HepG2 (cell line): ENCODE data around the gene NMUR1. TPM values are rescaled to one million over a fixed set of nuclear protein-coding genes. Genes with fewer than 3 reads are reported as not detected.

ENCODE experiments used
- ATAC-seq: fragments of 200-7000 bp; cut with Tn5 transposase; 3 replicates; pipeline ENCODE4 v1.9.1; 2020; ENCODE audit warnings: mild to moderate bottlenecking, moderate library complexity
- BruUV-seq: library from RNA; stranded (reverse); fragments of 400-500 nt; replicated peaks from 2 replicates; lab custom pipeline; 2021; lab: Mats Ljungman, UMichigan
- CTCF ChIA-PET: fragments of 300-600 bp; formaldehyde crosslinking; extraction: SDS; loops from one replicate; lab custom pipeline; 2021; ENCODE audit warnings: low total read pairs, inconsistent platforms, low intra/inter-chr PET ratio; lab: Yijun Ruan, JAX
- POLR2A ChIA-PET: fragments of 350-600 bp; sonication (Branson Sonifier 250); formaldehyde crosslinking; loops from one replicate; lab custom pipeline; 2020; ENCODE audit warnings: antibody characterized with exemption, inconsistent platforms; lab: Yijun Ruan, JAX
- DNase-seq: peaks from one replicate; pipeline ENCODE4 v3.0.0-alpha.2; 2015; ENCODE audit warnings: low spot score
- FAIRE-seq: peaks from 3 replicates; lab custom pipeline; 2011; peaks lifted over from hg19 to GRCh38; lab: Jason Lieb, UNC
- H2AFZ ChIP-seq: one replicate; pipeline ENCODE4 v1.6.1; 2011; ENCODE audit warnings: low read length, inconsistent platforms
- H3K27ac ChIP-seq: fragments of 300-600 bp; 3 replicates; pipeline ENCODE4 v1.8.0; 2011; ENCODE audit warnings: mixed run types, mild to moderate bottlenecking, mixed read lengths, low read length, inconsistent platforms; ENCODE audit not compliant: insufficient read depth; ENCODE audit errors: extremely low read length
- H3K27me3 ChIP-seq, 2 experiments: fragments of 200-600 bp in 1 of 2; 2 replicates in 1 of 2; 3 replicates in 1 of 2; pipeline versions ENCODE4 v1.6.0 to v1.8.0; 2011; ENCODE audit warnings: low read length in 2 of 2, mild to moderate bottlenecking in 2 of 2, moderate library complexity in 2 of 2, inconsistent platforms in 1 of 2; ENCODE audit not compliant: insufficient read depth in 2 of 2, control insufficient read depth in 1 of 2
- H3K36me3 ChIP-seq, 2 experiments: fragments of 200-600 bp in 1 of 2; replicated peaks in 1 of 2; 2 replicates in 1 of 2; 3 replicates in 1 of 2; pipeline versions ENCODE4 v1.5.1 to v1.8.0; 2011; ENCODE audit warnings: low read length in 2 of 2, inconsistent platforms in 1 of 2; ENCODE audit not compliant: insufficient read depth in 2 of 2, control insufficient read depth in 1 of 2
- H3K4me1 ChIP-seq: 2 replicates; pipeline ENCODE4 v1.5.1; 2012; ENCODE audit warnings: low read length, inconsistent platforms; ENCODE audit not compliant: insufficient read depth
- H3K4me2 ChIP-seq: 2 replicates; pipeline ENCODE4 v1.6.0; 2011; ENCODE audit warnings: low read depth, low read length, inconsistent platforms
- H3K4me3 ChIP-seq, 3 experiments: fragments of 200-600 bp in 1 of 3; sonication (generic), shearing (Covaris generic) in 1 of 3; replicated peaks in 1 of 3; 2 replicates each; pipeline ENCODE4 v1.5.1; 2011 to 2016; ENCODE audit warnings: low read length in 3 of 3, inconsistent platforms in 2 of 3, low read depth in 2 of 3, mild to moderate bottlenecking in 2 of 3, control low read depth in 1 of 3, mixed read lengths in 1 of 3; ENCODE audit not compliant: insufficient read depth in 1 of 3
- H3K79me2 ChIP-seq: one replicate; pipeline ENCODE4 v1.6.1; 2011; ENCODE audit warnings: low read length, inconsistent platforms; ENCODE audit not compliant: insufficient read depth
- H3K9ac ChIP-seq: 2 replicates; pipeline ENCODE4 v1.6.0; 2011; ENCODE audit warnings: mild to moderate bottlenecking, low read depth, low read length, inconsistent platforms; ENCODE audit not compliant: insufficient read depth
- H3K9me3 ChIP-seq: 2 replicates; pipeline ENCODE4 v1.5.1; 2012; ENCODE audit warnings: mild to moderate bottlenecking, low read length
- H4K20me1 ChIP-seq: 2 replicates; pipeline ENCODE4 v1.6.0; 2011; ENCODE audit warnings: inconsistent platforms, mild to moderate bottlenecking, low read length, moderate library complexity; ENCODE audit not compliant: insufficient read depth
- BCL3 ChIP-seq: sonication (generic); formaldehyde crosslinking; IDR thresholded peaks from 2 replicates; pipeline ENCODE4 v1.5.1; 2020; ENCODE audit warnings: mild to moderate bottlenecking, missing genetic modification reagents, moderate library complexity
- EHMT2 ChIP-seq: fragments of 200-600 bp; sonication (generic); IDR thresholded peaks from 2 replicates; pipeline ENCODE4 v1.7.0; 2017; ENCODE audit warnings: antibody characterized with exemption, low read depth, low read length, borderline replicate concordance
- GATAD1 ChIP-seq: IDR thresholded peaks from 2 replicates; pipeline ENCODE4 v1.6.1; 2016; ENCODE audit warnings: missing genetic modification reagents, missing compliant biosample characterization
- NBN ChIP-seq: fragments of 450-650 bp; conservative IDR thresholded peaks from 2 replicates; pipeline ENCODE4 v1.6.1; 2017
- NR1H2 ChIP-seq: sonication (generic); formaldehyde crosslinking; IDR thresholded peaks from 2 replicates; pipeline ENCODE4 v1.8.1; 2022; ENCODE audit warnings: low read depth, missing genetic modification reagents, borderline replicate concordance
- TGIF2 ChIP-seq: IDR thresholded peaks from 2 replicates; pipeline ENCODE4 v1.6.1; 2016; ENCODE audit warnings: control low read depth, missing compliant biosample characterization
- THAP11 ChIP-seq: IDR thresholded peaks from 2 replicates; pipeline ENCODE4 v1.6.1; 2016; ENCODE audit warnings: missing biosample characterization, missing genetic modification reagents
- ZFAT ChIP-seq: sonication (generic); formaldehyde crosslinking; conservative IDR thresholded peaks from 2 replicates; pipeline ENCODE4 v1.8.1; 2023; ENCODE audit warnings: missing genetic modification reagents, inconsistent platforms
- ZNF143 ChIP-seq: sonication (generic); formaldehyde crosslinking; IDR thresholded peaks from 2 replicates; pipeline ENCODE4 v1.4.0; 2020; ENCODE audit warnings: missing genetic modification reagents
- ZNF205 ChIP-seq: IDR thresholded peaks from 2 replicates; pipeline ENCODE4 v1.6.1; 2018; ENCODE audit warnings: missing biosample characterization, missing genetic modification reagents
- ZNF276 ChIP-seq: sonication (generic); formaldehyde crosslinking; IDR thresholded peaks from 2 replicates; pipeline ENCODE4 v1.4.0; 2020; ENCODE audit warnings: mild to moderate bottlenecking, low read depth, missing genetic modification reagents
- WGBS: methylation state at CpG from one replicate; pipeline ENCODE4 v1.1.6; 2017; ENCODE audit warnings: low lambda C conversion rate; 5-methylcytosine and 5-hydroxymethylcytosine counted together
- in situ Hi-C: cut with HindIII; loops from 2 replicates; pipeline ENCODE4 v1.10.0; 2017; ENCODE audit warnings: low pct_unique_long_range_greater_than_20kb; ENCODE audit not compliant: extremely low pct_ligation_motif_present
- intact Hi-C: fragments of 100-400 bp; cut with micrococcal nuclease; formaldehyde crosslinking; loops from one replicate; pipeline ENCODE4 v1.10.0; 2022; ENCODE audit not compliant: unreplicated experiment
- polyA plus RNA-seq, 8 experiments: library from polyadenylated mRNA; depleted of rRNA in 3 of 8; stranded (reverse) in 7 of 8; unstranded in 1 of 8; fragments of >200 nt; fragmentation: Illumina TruSeq in 4 of 8; extraction: Trizol in 4 of 8; gene quantifications; 2 replicates each; pipeline versions ENCODE4 v1.2.1 to v1.2.3, GENCODE V29; 2011 to 2016; ENCODE audit warnings: low read depth in 4 of 8, missing spikeins in 1 of 8, mixed read lengths in 1 of 8; ENCODE audit not compliant: insufficient read depth in 1 of 8
- total RNA-seq, 5 experiments: library from RNA; depleted of rRNA; stranded (reverse); fragments of >200 nt; fragmentation: Illumina TruSeq; extraction: Trizol; gene quantifications; 2 replicates each; pipeline ENCODE4 v1.2.3, GENCODE V29; 2016; ENCODE audit warnings: low read depth in 1 of 5

The NMUR1 gene
- total and polyA plus RNA-seq, 2 of the 13 experiments (the other 11 are each of a cell fraction or from before 2014, with no cell fraction given), result not detected

- FAIRE-seq (no peak), ATAC-seq (no peak)
- CTCF ChIA-PET, result no interaction called here
Observed at GRCh38 chr2:231527091-231527395, 3.2 kb downstream of the NMUR1 start.

More at GRCh38 chr2:231527091-231527395, 3.2 kb downstream of the NMUR1 start:
- POLR2A ChIA-PET, result no interaction called here
- DNase-seq, result no peak
- Histone ChIP-seq H3K27me3 (peaks cover 8 to 49% of the 10 kb centered on the region in 2 experiments; a peak in 4 of 5 replicates), H3K4me3 (no peak overlapping the region), H3K9ac (no peak overlapping the region), H3K27ac (no peak overlapping the region), H3K4me2 (peak overlapping the region; percentile 11; the same call in 1 of the 2 replicates), H3K9me3 (no peaks in the 10 kb centered on the region), H2AFZ (no peak overlapping the region), H3K4me1 (no peaks in the 10 kb centered on the region), H4K20me1 (no peaks in the 10 kb centered on the region), H3K79me2 (no peaks in the 10 kb centered on the region), H3K36me3 (no peaks in the 10 kb centered on the region)
- in situ Hi-C loops, result no loop called here
- intact Hi-C loops, result no loop called here
- TF ChIP-seq ZNF205 (CRISPR knock-in tag) (no peak), ZNF143 (CRISPR knock-in tag) (no peak), GATAD1 (no peak), ZFAT (no peak), TGIF2 (CRISPR knock-in tag) (no peak), ZNF276 (CRISPR knock-in tag) (no peak), BCL3 (CRISPR knock-in tag) (no peak), NR1H2 (CRISPR knock-in tag) (no peak), EHMT2 (no peak), THAP11 (CRISPR knock-in tag) (no peak), NBN (no peak)
- 52% methylated on average over 7 of the region's 7 CpGs for WGBS
- no TSS peak for BruUV-seq
